Panc1 (cell line): ENCODE results near the gene LIMA1. TPM values are rescaled to one million over a fixed set of nuclear protein-coding genes. Genes with fewer than 3 reads are reported as not detected.
A peak's percentile ranks its signal among the peaks of the same experiment; 100 is the strongest.

ENCODE experiments used
- ATAC-seq: fragments of 200-7000 bp; cut with Tn5 transposase; 2 replicates; pipeline ENCODE4 v1.9.1; 2020; ENCODE audit warnings: mild to moderate bottlenecking, moderate library complexity
- BruUV-seq: library from RNA; stranded (reverse); fragments of 400-500 nt; replicated peaks from 2 replicates; lab custom pipeline; 2021; lab: Mats Ljungman, UMichigan
- CTCF ChIA-PET: fragments of 300-600 bp; sonication (Branson Sonifier 250); formaldehyde crosslinking; loops from one replicate; lab custom pipeline; 2022; ENCODE audit warnings: antibody characterized with exemption; lab: Charles Lee
- POLR2A ChIA-PET: fragments of 300-600 bp; sonication (Branson Sonifier 250); formaldehyde crosslinking; loops from one replicate; lab custom pipeline; 2022; ENCODE audit warnings: antibody characterized with exemption; lab: Charles Lee
- DNase-seq: peaks from one replicate; pipeline ENCODE4 v3.0.0-alpha.2; 2010; ENCODE audit warnings: low read depth, low spot score
- H3K27ac ChIP-seq: 2 replicates; pipeline ENCODE4 v1.5.1; 2011; ENCODE audit warnings: mild to moderate bottlenecking, low read length, inconsistent platforms
- H3K27me3 ChIP-seq: fragments of 200-500 bp; sonication (Bioruptor generic); 2 replicates; pipeline ENCODE4 v1.6.0; 2014; ENCODE audit warnings: low read length, inconsistent platforms; ENCODE audit not compliant: control insufficient read depth, insufficient read depth
- H3K36me3 ChIP-seq: fragments of 200-500 bp; sonication (Bioruptor generic); 2 replicates; pipeline ENCODE4 v1.5.1; 2014; ENCODE audit warnings: inconsistent platforms, mild to moderate bottlenecking, low read length, moderate library complexity; ENCODE audit not compliant: control insufficient read depth, insufficient read depth
- H3K4me1 ChIP-seq: 2 replicates; pipeline ENCODE4 v1.5.1; 2011; ENCODE audit warnings: inconsistent platforms, mild to moderate bottlenecking, low read length, moderate library complexity; ENCODE audit not compliant: control insufficient read depth, insufficient read depth
- H3K4me3 ChIP-seq, 2 experiments: 2 replicates each; pipeline ENCODE4 v1.5.1; 2011 to 2012; ENCODE audit warnings: low read depth in 2 of 2, low read length in 2 of 2, mild to moderate bottlenecking in 2 of 2, inconsistent platforms in 1 of 2, moderate library complexity in 1 of 2
- H3K9me3 ChIP-seq: fragments of 200-500 bp; sonication (Bioruptor generic); 2 replicates; pipeline ENCODE4 v1.5.1; 2014; ENCODE audit warnings: low read depth, mild to moderate bottlenecking, inconsistent platforms, low read length, moderate library complexity; ENCODE audit not compliant: control insufficient read depth, insufficient read depth
- CTCF ChIP-seq: fragments of 450-650 bp; IDR thresholded peaks from 2 replicates; pipeline ENCODE4 v1.5.1; 2017; ENCODE audit warnings: mild to moderate bottlenecking
- POLR2AphosphoS5 ChIP-seq: IDR thresholded peaks from 2 replicates; pipeline ENCODE4 v1.6.1; 2012; ENCODE audit warnings: mild to moderate bottlenecking, low read depth, low read length, moderate library complexity
- SIN3A ChIP-seq: IDR thresholded peaks from 2 replicates; pipeline ENCODE4 v1.6.1; 2012; ENCODE audit warnings: low read depth, mild to moderate bottlenecking, low read length, moderate library complexity, borderline replicate concordance; ENCODE audit not compliant: insufficient read depth
- TCF7L2 ChIP-seq: IDR thresholded peaks from 2 replicates; pipeline ENCODE4 v1.6.1; 2011; ENCODE audit warnings: mild to moderate bottlenecking, low read depth, low read length, inconsistent platforms
- in situ Hi-C: cut with HindIII; loops from 2 replicates; pipeline ENCODE4 v1.10.0; 2016; ENCODE audit warnings: low sequenced_read_pairs, low pct_unique_long_range_greater_than_20kb
- intact Hi-C: fragments of 100-400 bp; cut with micrococcal nuclease; formaldehyde crosslinking; loops from one replicate; pipeline ENCODE4 v1.10.0; 2022; ENCODE audit not compliant: unreplicated experiment
- total RNA-seq: library from RNA; stranded (reverse); gene quantifications from one replicate; pipeline ENCODE4 v1.2.1, GENCODE V29; 2021; ENCODE audit not compliant: unreplicated experiment
- TF ChIP-seq, protein P1 (sequence below), 2 experiments: IDR thresholded peaks; 2 replicates each; pipeline ENCODE4 v1.6.1; 2011 to 2012; ENCODE audit warnings: low read depth in 2 of 2, control low read depth in 1 of 2, low read length in 1 of 2, mild to moderate bottlenecking in 1 of 2, moderate library complexity in 1 of 2; ENCODE audit not compliant: insufficient read depth in 1 of 2

Gene LIMA1
- total RNA-seq, 1 experiment from 2014 or later: 155 TPM

DNA sequence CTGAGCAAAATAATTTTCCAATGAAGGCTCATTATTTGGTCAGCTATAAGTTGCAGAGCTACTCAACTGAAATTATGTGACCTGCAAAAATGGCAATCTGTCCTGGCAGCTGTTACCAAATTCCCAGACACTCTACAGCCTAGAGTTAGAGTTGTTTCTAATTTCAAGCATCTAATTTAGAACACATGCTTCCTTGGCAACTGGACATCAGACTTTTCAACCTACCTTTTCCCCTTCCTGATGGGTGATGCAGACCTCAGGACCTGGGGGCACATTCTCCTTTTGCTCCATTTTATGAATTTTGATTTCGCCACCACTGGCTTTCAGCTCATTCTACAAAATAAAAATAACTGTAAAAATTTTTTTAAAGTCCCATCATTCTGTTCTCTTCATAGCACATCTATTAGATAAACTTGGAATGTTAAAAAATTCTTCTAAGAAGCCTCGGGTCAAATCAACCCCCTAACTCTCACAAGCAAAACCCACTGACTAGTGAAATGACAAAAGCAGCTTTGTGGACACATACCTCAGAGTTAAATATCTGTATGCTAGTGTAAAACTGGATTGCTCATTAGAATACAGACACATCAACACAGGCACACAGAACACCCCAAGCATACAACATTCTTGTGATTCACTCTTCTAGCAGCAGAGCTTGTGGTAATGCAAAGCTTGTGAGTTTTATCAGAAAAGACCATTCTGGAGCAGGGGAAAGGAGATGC, 82.6 kb downstream of the LIMA1 start:
- Histone ChIP-seq H3K27me3 (no peaks in the 10 kb centered on the region), H3K9me3 (no peaks in the 10 kb centered on the region), H3K27ac (peak overlapping the region; percentile 85), H3K4me3 (no peak overlapping the region), H3K36me3 (peaks cover under 1% of the 10 kb centered on the region), H3K4me1 (peaks cover 46% of the 10 kb centered on the region)
- CTCF ChIA-PET: interaction anchor here (0.7 kb wide), 1 partner anchor 187 kb away, joined by 3 read pairs; no protein-coding TSS in a partner anchor
- POLR2A ChIA-PET: interaction anchor here (0.6 kb wide), 1 partner anchor 299 kb away, joined by 4 read pairs; no protein-coding TSS in a partner anchor
- intact Hi-C loops: no loop called here
- TF ChIP-seq POLR2AphosphoS5: no peak
- no peak for TF ChIP-seq TCF7L2
- no peak for TF ChIP-seq CTCF
- no peak for TF ChIP-seq SIN3A
- TF ChIP-seq, protein P1, sequence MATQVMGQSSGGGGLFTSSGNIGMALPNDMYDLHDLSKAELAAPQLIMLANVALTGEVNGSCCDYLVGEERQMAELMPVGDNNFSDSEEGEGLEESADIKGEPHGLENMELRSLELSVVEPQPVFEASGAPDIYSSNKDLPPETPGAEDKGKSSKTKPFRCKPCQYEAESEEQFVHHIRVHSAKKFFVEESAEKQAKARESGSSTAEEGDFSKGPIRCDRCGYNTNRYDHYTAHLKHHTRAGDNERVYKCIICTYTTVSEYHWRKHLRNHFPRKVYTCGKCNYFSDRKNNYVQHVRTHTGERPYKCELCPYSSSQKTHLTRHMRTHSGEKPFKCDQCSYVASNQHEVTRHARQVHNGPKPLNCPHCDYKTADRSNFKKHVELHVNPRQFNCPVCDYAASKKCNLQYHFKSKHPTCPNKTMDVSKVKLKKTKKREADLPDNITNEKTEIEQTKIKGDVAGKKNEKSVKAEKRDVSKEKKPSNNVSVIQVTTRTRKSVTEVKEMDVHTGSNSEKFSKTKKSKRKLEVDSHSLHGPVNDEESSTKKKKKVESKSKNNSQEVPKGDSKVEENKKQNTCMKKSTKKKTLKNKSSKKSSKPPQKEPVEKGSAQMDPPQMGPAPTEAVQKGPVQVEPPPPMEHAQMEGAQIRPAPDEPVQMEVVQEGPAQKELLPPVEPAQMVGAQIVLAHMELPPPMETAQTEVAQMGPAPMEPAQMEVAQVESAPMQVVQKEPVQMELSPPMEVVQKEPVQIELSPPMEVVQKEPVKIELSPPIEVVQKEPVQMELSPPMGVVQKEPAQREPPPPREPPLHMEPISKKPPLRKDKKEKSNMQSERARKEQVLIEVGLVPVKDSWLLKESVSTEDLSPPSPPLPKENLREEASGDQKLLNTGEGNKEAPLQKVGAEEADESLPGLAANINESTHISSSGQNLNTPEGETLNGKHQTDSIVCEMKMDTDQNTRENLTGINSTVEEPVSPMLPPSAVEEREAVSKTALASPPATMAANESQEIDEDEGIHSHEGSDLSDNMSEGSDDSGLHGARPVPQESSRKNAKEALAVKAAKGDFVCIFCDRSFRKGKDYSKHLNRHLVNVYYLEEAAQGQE (IDR thresholded peaks at IDR 0.05; ENCODE audit: insufficient read depth in 1 of 2, low read depth in 2 of 2, low read length in 1 of 2): no peak
- DNase-seq: no peak
- in situ Hi-C loops: no loop called here
- no TSS peak for BruUV-seq
- no peak for ATAC-seq

DNA sequence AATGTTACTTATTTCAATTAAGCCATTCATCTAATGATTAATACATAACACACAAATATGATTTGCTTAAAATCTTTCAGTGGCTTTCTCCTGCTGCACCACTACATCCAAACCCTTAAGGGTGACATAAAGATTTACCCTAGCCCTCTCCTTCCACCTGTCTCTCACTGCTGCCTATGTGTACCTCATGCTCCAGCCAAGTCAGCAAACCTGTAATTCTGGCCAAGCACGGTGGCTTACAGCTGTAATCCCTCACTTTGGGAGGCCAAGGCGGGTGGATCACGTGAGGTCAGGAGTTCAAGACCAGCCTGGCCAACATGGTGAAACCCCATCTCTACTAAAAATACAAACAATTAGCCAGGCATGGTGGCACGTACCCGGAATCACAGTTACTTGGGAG, 84.5 kb downstream of the LIMA1 start:
- no peak for ATAC-seq
- CTCF ChIA-PET: interaction anchor here (0.6 kb wide), 1 partner anchor 115 kb away, joined by 4 read pairs; no protein-coding TSS in a partner anchor
- no peak for DNase-seq
- intact Hi-C loops: no loop called here
- in situ Hi-C loops: no loop called here
- Histone ChIP-seq H3K27ac (peak overlapping the region; percentile 69), H3K9me3 (no peaks in the 10 kb centered on the region), H3K36me3 (peaks cover 5% of the 10 kb centered on the region), H3K4me1 (peaks cover 48% of the 10 kb centered on the region), H3K27me3 (no peaks in the 10 kb centered on the region), H3K4me3 (no peak overlapping the region)
- BruUV-seq: no TSS peak
- TF ChIP-seq POLR2AphosphoS5 (no peak), SIN3A (no peak), TCF7L2 (no peak), CTCF (no peak)
- TF ChIP-seq, protein P1 (IDR thresholded peaks at IDR 0.05; ENCODE audit: insufficient read depth in 1 of 2, low read depth in 2 of 2, low read length in 1 of 2): no peak
- POLR2A ChIA-PET: no interaction called here
